ENCODE results near the gene AMER2. TPM values are rescaled to one million over a fixed set of nuclear protein-coding genes. Genes with fewer than 3 reads are reported as not detected.

Gene AMER2
- total and polyA plus RNA-seq, 2 experiments from 2014 or later = 0.31 to 0.76 TPM

- no peak overlapping the region for H2AFZ ChIP-seq
- H3K4me1 ChIP-seq (ENCODE audit: insufficient read depth) = peaks cover 23% of the 10 kb centered on the region
- Mint-ChIP-seq H3K4me1 (peaks cover 26% of the 10 kb centered on the region), H3K9me3 (no peaks in the 10 kb centered on the region), H3K36me3 (ENCODE audit: low read depth) (no peaks in the 10 kb centered on the region), H3K4me3 (no peak overlapping the region), H3K27me3 (ENCODE audit: insufficient read depth, low read depth, poor library complexity) (peaks cover 14% of the 10 kb centered on the region), H3K27ac (no peak overlapping the region)
- no peaks in the 10 kb centered on the region for H3F3A ChIP-seq (replicated peaks; ENCODE audit: low read depth)
- ATAC-seq (no peak), DNase-seq (ENCODE audit: low spot score) (no peak)
- H4K20me1 ChIP-seq (replicated peaks; ENCODE audit: insufficient read depth) = no peaks in the 10 kb centered on the region
- no peaks in the 10 kb centered on the region for H3K36me3 ChIP-seq (ENCODE audit: insufficient read depth)
- no peak overlapping the region for H3K27ac ChIP-seq (ENCODE audit: low read depth)
- peaks cover 18% of the 10 kb centered on the region for H3K27me3 ChIP-seq (ENCODE audit: insufficient read depth)
- no peak overlapping the region for H3K4me2 ChIP-seq
- no peak overlapping the region for H3K4me3 ChIP-seq
- no peak for TF ChIP-seq CREB1 (CRISPR knock-in tag; IDR thresholded peaks at IDR 0.05; ENCODE audit: low read depth)
- TF ChIP-seq STAT1 (IDR thresholded peaks at IDR 0.05; ENCODE audit: unreplicated experiment) = no peak
- TF ChIP-seq EZH2 (IDR thresholded peaks at IDR 0.05; ENCODE audit: low read depth, unreplicated experiment) = no peak
- no peak for TF ChIP-seq CTCF (conservative IDR thresholded peaks at IDR 0.05; ENCODE audit: low read depth in 2 of 2)
- no peak for TF ChIP-seq JUNB (IDR thresholded peaks at IDR 0.05; ENCODE audit: unreplicated experiment)
- TF ChIP-seq ZNF331 (CRISPR knock-in tag; IDR thresholded peaks at IDR 0.05; ENCODE audit: low read depth) = no peak
- no peak for TF ChIP-seq ZNF114 (CRISPR knock-in tag; IDR thresholded peaks at IDR 0.05)
- no peak for TF ChIP-seq POLR2AphosphoS5 (IDR thresholded peaks at IDR 0.05; ENCODE audit: low read depth)
- TF ChIP-seq ETS1 (IDR thresholded peaks at IDR 0.05) = no peak
- TF ChIP-seq REST (IDR thresholded peaks at IDR 0.05; ENCODE audit: unreplicated experiment) = no peak
- TF ChIP-seq NANOG (IDR thresholded peaks at IDR 0.05; ENCODE audit: borderline replicate concordance) = no peak
- TF ChIP-seq EZH2phosphoT487 (IDR thresholded peaks at IDR 0.05; ENCODE audit: unreplicated experiment) = no peak
- TF ChIP-seq, protein P1, sequence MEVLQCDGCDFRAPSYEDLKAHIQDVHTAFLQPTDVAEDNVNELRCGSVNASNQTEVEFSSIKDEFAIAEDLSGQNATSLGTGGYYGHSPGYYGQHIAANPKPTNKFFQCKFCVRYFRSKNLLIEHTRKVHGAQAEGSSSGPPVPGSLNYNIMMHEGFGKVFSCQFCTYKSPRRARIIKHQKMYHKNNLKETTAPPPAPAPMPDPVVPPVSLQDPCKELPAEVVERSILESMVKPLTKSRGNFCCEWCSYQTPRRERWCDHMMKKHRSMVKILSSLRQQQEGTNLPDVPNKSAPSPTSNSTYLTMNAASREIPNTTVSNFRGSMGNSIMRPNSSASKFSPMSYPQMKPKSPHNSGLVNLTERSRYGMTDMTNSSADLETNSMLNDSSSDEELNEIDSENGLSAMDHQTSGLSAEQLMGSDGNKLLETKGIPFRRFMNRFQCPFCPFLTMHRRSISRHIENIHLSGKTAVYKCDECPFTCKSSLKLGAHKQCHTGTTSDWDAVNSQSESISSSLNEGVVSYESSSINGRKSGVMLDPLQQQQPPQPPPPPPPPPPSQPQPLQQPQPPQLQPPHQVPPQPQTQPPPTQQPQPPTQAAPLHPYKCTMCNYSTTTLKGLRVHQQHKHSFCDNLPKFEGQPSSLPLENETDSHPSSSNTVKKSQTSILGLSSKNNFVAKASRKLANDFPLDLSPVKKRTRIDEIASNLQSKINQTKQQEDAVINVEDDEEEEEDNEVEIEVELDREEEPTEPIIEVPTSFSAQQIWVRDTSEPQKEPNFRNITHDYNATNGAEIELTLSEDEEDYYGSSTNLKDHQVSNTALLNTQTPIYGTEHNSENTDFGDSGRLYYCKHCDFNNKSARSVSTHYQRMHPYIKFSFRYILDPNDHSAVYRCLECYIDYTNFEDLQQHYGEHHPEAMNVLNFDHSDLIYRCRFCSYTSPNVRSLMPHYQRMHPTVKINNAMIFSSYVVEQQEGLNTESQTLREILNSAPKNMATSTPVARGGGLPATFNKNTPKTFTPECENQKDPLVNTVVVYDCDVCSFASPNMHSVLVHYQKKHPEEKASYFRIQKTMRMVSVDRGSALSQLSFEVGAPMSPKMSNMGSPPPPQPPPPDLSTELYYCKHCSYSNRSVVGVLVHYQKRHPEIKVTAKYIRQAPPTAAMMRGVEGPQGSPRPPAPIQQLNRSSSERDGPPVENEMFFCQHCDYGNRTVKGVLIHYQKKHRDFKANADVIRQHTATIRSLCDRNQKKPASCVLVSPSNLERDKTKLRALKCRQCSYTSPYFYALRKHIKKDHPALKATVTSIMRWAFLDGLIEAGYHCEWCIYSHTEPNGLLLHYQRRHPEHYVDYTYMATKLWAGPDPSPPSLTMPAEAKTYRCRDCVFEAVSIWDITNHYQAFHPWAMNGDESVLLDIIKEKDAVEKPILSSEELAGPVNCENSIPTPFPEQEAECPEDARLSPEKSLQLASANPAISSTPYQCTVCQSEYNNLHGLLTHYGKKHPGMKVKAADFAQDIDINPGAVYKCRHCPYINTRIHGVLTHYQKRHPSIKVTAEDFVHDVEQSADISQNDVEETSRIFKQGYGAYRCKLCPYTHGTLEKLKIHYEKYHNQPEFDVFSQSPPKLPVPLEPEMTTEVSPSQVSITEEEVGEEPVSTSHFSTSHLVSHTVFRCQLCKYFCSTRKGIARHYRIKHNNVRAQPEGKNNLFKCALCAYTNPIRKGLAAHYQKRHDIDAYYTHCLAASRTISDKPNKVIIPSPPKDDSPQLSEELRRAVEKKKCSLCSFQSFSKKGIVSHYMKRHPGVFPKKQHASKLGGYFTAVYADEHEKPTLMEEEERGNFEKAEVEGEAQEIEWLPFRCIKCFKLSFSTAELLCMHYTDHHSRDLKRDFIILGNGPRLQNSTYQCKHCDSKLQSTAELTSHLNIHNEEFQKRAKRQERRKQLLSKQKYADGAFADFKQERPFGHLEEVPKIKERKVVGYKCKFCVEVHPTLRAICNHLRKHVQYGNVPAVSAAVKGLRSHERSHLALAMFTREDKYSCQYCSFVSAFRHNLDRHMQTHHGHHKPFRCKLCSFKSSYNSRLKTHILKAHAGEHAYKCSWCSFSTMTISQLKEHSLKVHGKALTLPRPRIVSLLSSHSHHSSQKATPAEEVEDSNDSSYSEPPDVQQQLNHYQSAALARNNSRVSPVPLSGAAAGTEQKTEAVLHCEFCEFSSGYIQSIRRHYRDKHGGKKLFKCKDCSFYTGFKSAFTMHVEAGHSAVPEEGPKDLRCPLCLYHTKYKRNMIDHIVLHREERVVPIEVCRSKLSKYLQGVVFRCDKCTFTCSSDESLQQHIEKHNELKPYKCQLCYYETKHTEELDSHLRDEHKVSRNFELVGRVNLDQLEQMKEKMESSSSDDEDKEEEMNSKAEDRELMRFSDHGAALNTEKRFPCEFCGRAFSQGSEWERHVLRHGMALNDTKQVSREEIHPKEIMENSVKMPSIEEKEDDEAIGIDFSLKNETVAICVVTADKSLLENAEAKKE (CRISPR knock-in tag; IDR thresholded peaks at IDR 0.05) = no peak
- no peaks in the 10 kb centered on the region for H3K79me2 ChIP-seq (replicated peaks; ENCODE audit: insufficient read depth)
- peaks cover 6% of the 10 kb centered on the region; the same call in 1 of the 2 replicates for H3K9me2 ChIP-seq (ENCODE audit: insufficient read depth)
These were observed 5.5 kb upstream of the AMER2 start for GRCh38 chr13:25177636-25178035.

All from GM23338 (cell line).